GM12891 (cell line): ENCODE results near the gene SLCO3A1.

Experiments used
- DNase-seq: peaks from one replicate; pipeline ENCODE4 v3.0.0; 2011; ENCODE audit warnings: low spot score; ENCODE audit not compliant: insufficient read length
- FAIRE-seq: peaks from 2 replicates; lab custom pipeline; 2011; peaks lifted over from hg19 to GRCh38; lab: Jason Lieb, UNC
- PAX5 ChIP-seq: IDR thresholded peaks from 2 replicates; pipeline ENCODE4 v1.6.1; 2011; ENCODE audit warnings: low read length, moderate library complexity, mild to moderate bottlenecking; ENCODE audit not compliant: insufficient read depth, severe bottlenecking
- POLR2A ChIP-seq: IDR thresholded peaks from 2 replicates; pipeline ENCODE4 v1.6.1; 2011; ENCODE audit warnings: low read depth, low read length, control low read depth
- POLR2AphosphoS5 ChIP-seq: IDR thresholded peaks from 2 replicates; pipeline ENCODE4 v1.6.1; 2011; ENCODE audit warnings: low read depth, low read length, control low read depth
- POU2F2 ChIP-seq: IDR thresholded peaks from 2 replicates; pipeline ENCODE4 v1.6.1; 2011; ENCODE audit warnings: low read depth, mild to moderate bottlenecking, control low read depth, low read length, moderate library complexity
- SPI1 ChIP-seq: IDR thresholded peaks from 2 replicates; pipeline ENCODE4 v1.6.1; 2011; ENCODE audit warnings: low read depth, low read length, control low read depth
- TAF1 ChIP-seq: IDR thresholded peaks from 2 replicates; pipeline ENCODE4 v1.6.1; 2011; ENCODE audit warnings: low read depth, low read length, control low read depth

SLCO3A1 gene

GRCh38 chr15:91988655-91989054 is 135.1 kb downstream of the SLCO3A1 start:
- no peak for DNase-seq
- TF ChIP-seq TAF1 (no peak), POU2F2 (no peak), PAX5 (no peak), SPI1 (no peak), POLR2A (no peak), POLR2AphosphoS5 (no peak)
- no peak for FAIRE-seq

- TF ChIP-seq POU2F2 (no peak), TAF1 (no peak), POLR2A (no peak), SPI1 (no peak), PAX5 (no peak), POLR2AphosphoS5 (no peak)
- no peak for DNase-seq
- FAIRE-seq: no peak
Measured at GRCh38 chr15:91989821-91990220, 136.3 kb downstream of the SLCO3A1 start.

GRCh38 chr15:91992945-91993344 is 139.4 kb downstream of the SLCO3A1 start:
- DNase-seq (no peak), FAIRE-seq (no peak)
- TF ChIP-seq SPI1: no peak
- no peak for TF ChIP-seq POLR2AphosphoS5
- no peak for TF ChIP-seq TAF1
- no peak for TF ChIP-seq POLR2A
- TF ChIP-seq PAX5: no peak
- TF ChIP-seq POU2F2: no peak

- no peak for DNase-seq
- no peak for FAIRE-seq
- TF ChIP-seq POLR2AphosphoS5 (no peak), SPI1 (no peak), PAX5 (no peak), POU2F2 (no peak), TAF1 (no peak), POLR2A (no peak)
Measured at GRCh38 chr15:91995146-91995545, 141.6 kb downstream of the SLCO3A1 start.

- TF ChIP-seq POLR2A (no peak), PAX5 (no peak), POU2F2 (no peak), SPI1 (no peak), POLR2AphosphoS5 (no peak), TAF1 (no peak)
- no peak for DNase-seq
- no peak for FAIRE-seq
Measured at GRCh38 chr15:91997163-91997562, 143.7 kb downstream of the SLCO3A1 start.

- DNase-seq (no peak), FAIRE-seq (no peak)
- no peak for TF ChIP-seq POU2F2
- no peak for TF ChIP-seq SPI1
- TF ChIP-seq POLR2A: no peak
- no peak for TF ChIP-seq PAX5
Measured at GRCh38 chr15:92000709-92001108, 147.2 kb downstream of the SLCO3A1 start.

- FAIRE-seq: no peak
- no peak for TF ChIP-seq TAF1
- no peak for TF ChIP-seq SPI1
- no peak for TF ChIP-seq POLR2AphosphoS5
- TF ChIP-seq POLR2A: no peak
- TF ChIP-seq POU2F2: no peak
- no peak for TF ChIP-seq PAX5
Measured at GRCh38 chr15:92001307-92001706, 147.8 kb downstream of the SLCO3A1 start.

GRCh38 chr15:92002666-92003065 is 149.2 kb downstream of the SLCO3A1 start:
- TF ChIP-seq POLR2AphosphoS5 (no peak), TAF1 (no peak), POLR2A (no peak), PAX5 (no peak), POU2F2 (no peak)
- DNase-seq (no peak), FAIRE-seq (no peak)

More at GRCh38 chr15:92001307-92001706, 147.8 kb downstream of the SLCO3A1 start:
- no peak for DNase-seq

- TF ChIP-seq POU2F2: no peak
- FAIRE-seq: no peak
- DNase-seq: no peak
Measured at GRCh38 chr15:92003515-92004067, 150.1 kb downstream of the SLCO3A1 start.

- no peak for DNase-seq
- FAIRE-seq: no peak
Measured at GRCh38 chr15:92005154-92005553, 151.6 kb downstream of the SLCO3A1 start.

More at GRCh38 chr15:92005154-92005553, 151.6 kb downstream of the SLCO3A1 start:
- TF ChIP-seq POU2F2 (no peak), TAF1 (no peak), PAX5 (no peak), POLR2A (no peak), SPI1 (no peak), POLR2AphosphoS5 (no peak)
